SJCRH30 (cell line): Measurements from ENCODE around the gene RNPS1. TPM values are rescaled to one million over a fixed set of nuclear protein-coding genes. Genes with fewer than 3 reads are reported as not detected.

Experiments
- DNase-seq, 2 experiments: peaks; one replicate each; pipeline ENCODE4 v3.0.0-alpha.2; 2015 to 2020
- H3K27ac ChIP-seq: fragments of 250-450 bp; sonication (Bioruptor Pico); 2 replicates; pipeline ENCODE4 v1.5.1; 2020; ENCODE audit warnings: mild to moderate bottlenecking, moderate library complexity
- H3K27me3 ChIP-seq: fragments of 250-450 bp; sonication (Bioruptor Pico); 2 replicates; pipeline ENCODE4 v1.5.1; 2020; ENCODE audit warnings: mild to moderate bottlenecking, moderate library complexity
- H3K36me3 ChIP-seq: fragments of 250-450 bp; sonication (Bioruptor Pico); 2 replicates; pipeline ENCODE4 v1.5.1; 2020; ENCODE audit warnings: mild to moderate bottlenecking, moderate library complexity
- H3K4me1 ChIP-seq: fragments of 250-450 bp; sonication (Bioruptor Pico); 2 replicates; pipeline ENCODE4 v1.5.1; 2020; ENCODE audit warnings: mild to moderate bottlenecking, moderate library complexity
- H3K4me3 ChIP-seq: fragments of 250-450 bp; sonication (Bioruptor Pico); 2 replicates; pipeline ENCODE4 v1.5.1; 2020; ENCODE audit warnings: mild to moderate bottlenecking, moderate library complexity
- H3K9me3 ChIP-seq: fragments of 250-450 bp; sonication (Bioruptor Pico); replicated peaks from 2 replicates; pipeline ENCODE4 v1.5.1; 2020; ENCODE audit warnings: mild to moderate bottlenecking, moderate library complexity
- total RNA-seq: library from RNA; depleted of rRNA; stranded (reverse); fragments of >200 nt; shearing (Covaris generic); gene quantifications from 2 replicates; pipeline ENCODE4 v1.2.3, GENCODE V29; 2014

Gene RNPS1
- total RNA-seq, 1 experiment from 2014 or later = 310 TPM

GRCh38 chr16:2238150-2238837, 29.6 kb downstream of the RNPS1 start:
- no peaks in the 10 kb centered on the region for H3K9me3 ChIP-seq
- H3K27ac ChIP-seq = no peak overlapping the region
- no peak for DNase-seq
- H3K27me3 ChIP-seq = no peaks in the 10 kb centered on the region
- H3K36me3 ChIP-seq = peaks cover 9% of the 10 kb centered on the region
- H3K4me1 ChIP-seq = no peaks in the 10 kb centered on the region
- no peak overlapping the region for H3K4me3 ChIP-seq

GRCh38 chr16:2237493-2238149, 30.3 kb downstream of the RNPS1 start:
- H3K4me1 ChIP-seq = no peaks in the 10 kb centered on the region
- no peaks in the 10 kb centered on the region for H3K27me3 ChIP-seq
- no peaks in the 10 kb centered on the region for H3K9me3 ChIP-seq
- H3K36me3 ChIP-seq = peaks cover 9% of the 10 kb centered on the region
- H3K4me3 ChIP-seq = no peak overlapping the region
- H3K27ac ChIP-seq = no peak overlapping the region
- no peak for DNase-seq

- H3K36me3 ChIP-seq = peaks cover 13% of the 10 kb centered on the region
- no peaks in the 10 kb centered on the region for H3K27me3 ChIP-seq
- no peak for DNase-seq
- no peak overlapping the region for H3K27ac ChIP-seq
- no peak overlapping the region for H3K4me3 ChIP-seq
- peaks cover 1% of the 10 kb centered on the region for H3K4me1 ChIP-seq
- no peaks in the 10 kb centered on the region for H3K9me3 ChIP-seq
Observed at GRCh38 chr16:2237102-2237482, 30.8 kb downstream of the RNPS1 start.

- Histone ChIP-seq H3K36me3 (peaks cover 13% of the 10 kb centered on the region), H3K4me3 (no peak within 1 kb of the TSS)
Observed at GRCh38 chr16:2236337-2237101, 31.4 kb downstream of the RNPS1 start, which contains the start of gene DNASE1L2. Gene DNASE1L2 (plus strand): TSS chr16:2236444. CDS start chr16:2236817, 373 bp downstream.

GRCh38 chr16:2235695-2236336, 32.1 kb downstream of the RNPS1 start:
- no peaks in the 10 kb centered on the region for H3K9me3 ChIP-seq
- no peak for DNase-seq
- peaks cover 13% of the 10 kb centered on the region for H3K36me3 ChIP-seq
- no peaks in the 10 kb centered on the region for H3K27me3 ChIP-seq
- H3K4me3 ChIP-seq = no peak overlapping the region
- H3K4me1 ChIP-seq = peaks cover 12% of the 10 kb centered on the region
- no peak overlapping the region for H3K27ac ChIP-seq

More at GRCh38 chr16:2236337-2237101, 31.4 kb downstream of the RNPS1 start, which contains the start of gene DNASE1L2:
- no peak within 1 kb of the TSS for H3K27ac ChIP-seq
- DNase-seq = no peak
- peaks cover 7% of the 10 kb centered on the region for H3K4me1 ChIP-seq
- H3K9me3 ChIP-seq = no peaks in the 10 kb centered on the region
- H3K27me3 ChIP-seq = no peaks in the 10 kb centered on the region

- no peak overlapping the region for H3K4me3 ChIP-seq
- peaks cover 18% of the 10 kb centered on the region for H3K4me1 ChIP-seq
- no peak for DNase-seq
- no peak overlapping the region for H3K27ac ChIP-seq
- H3K27me3 ChIP-seq = no peaks in the 10 kb centered on the region
- no peaks in the 10 kb centered on the region for H3K9me3 ChIP-seq
- H3K36me3 ChIP-seq = peaks cover 13% of the 10 kb centered on the region
Observed at GRCh38 chr16:2235234-2235651, 32.7 kb downstream of the RNPS1 start.

GRCh38 chr16:2234813-2235170, 33.1 kb downstream of the RNPS1 start:
- no peaks in the 10 kb centered on the region for H3K27me3 ChIP-seq
- H3K4me1 ChIP-seq = peaks cover 22% of the 10 kb centered on the region
- H3K27ac ChIP-seq = no peak overlapping the region
- no peak for DNase-seq
- H3K4me3 ChIP-seq = no peak overlapping the region
- peaks cover 13% of the 10 kb centered on the region for H3K36me3 ChIP-seq
- H3K9me3 ChIP-seq = no peaks in the 10 kb centered on the region

- no peaks in the 10 kb centered on the region for H3K27me3 ChIP-seq
- no peaks in the 10 kb centered on the region for H3K9me3 ChIP-seq
- peaks cover 13% of the 10 kb centered on the region for H3K36me3 ChIP-seq
- H3K4me3 ChIP-seq = no peak overlapping the region
- no peak overlapping the region for H3K27ac ChIP-seq
- no peak for DNase-seq
- H3K4me1 ChIP-seq = peaks cover 22% of the 10 kb centered on the region
Observed at GRCh38 chr16:2233872-2234812, 33.8 kb downstream of the RNPS1 start.

- Histone ChIP-seq H3K36me3 (peaks cover 16% of the 10 kb centered on the region), H3K4me3 (no peak overlapping the region), H3K4me1 (peaks cover 22% of the 10 kb centered on the region), H3K27ac (no peak overlapping the region), H3K27me3 (no peaks in the 10 kb centered on the region), H3K9me3 (no peaks in the 10 kb centered on the region)
- no peak for DNase-seq
Observed at GRCh38 chr16:2233046-2233775, 34.7 kb downstream of the RNPS1 start.

- Histone ChIP-seq H3K27ac (no peak overlapping the region), H3K4me3 (no peak overlapping the region), H3K9me3 (no peaks in the 10 kb centered on the region), H3K4me1 (peaks cover 22% of the 10 kb centered on the region), H3K27me3 (no peaks in the 10 kb centered on the region), H3K36me3 (peaks cover 16% of the 10 kb centered on the region)
- DNase-seq = no peak
Observed at GRCh38 chr16:2232094-2232990, 35.6 kb downstream of the RNPS1 start.

GRCh38 chr16:2231016-2231931, 36.7 kb downstream of the RNPS1 start:
- peak; percentile 92 to 95 for DNase-seq
- Histone ChIP-seq H3K4me1 (peaks cover 22% of the 10 kb centered on the region), H3K27ac (peak overlapping the region; percentile 61), H3K27me3 (no peaks in the 10 kb centered on the region), H3K4me3 (no peak overlapping the region), H3K36me3 (peaks cover 14% of the 10 kb centered on the region), H3K9me3 (no peaks in the 10 kb centered on the region)

- Histone ChIP-seq H3K27me3 (no peaks in the 10 kb centered on the region), H3K36me3 (peaks cover 13% of the 10 kb centered on the region), H3K9me3 (no peaks in the 10 kb centered on the region), H3K27ac (peak overlapping the region; percentile 61), H3K4me3 (no peak overlapping the region), H3K4me1 (peaks cover 22% of the 10 kb centered on the region)
- DNase-seq = no peak
Observed at GRCh38 chr16:2230376-2230775, 37.5 kb downstream of the RNPS1 start.
